Mesenchymal stem cell (in vitro differentiated cells and primary cell): Measurements from ENCODE around the gene EPS8L3.

ENCODE experiments used
- DNase-seq: peaks from one replicate; pipeline ENCODE4 v3.0.0-alpha.2; 2013
- H2AFZ ChIP-seq: one replicate; pipeline ENCODE4 v1.6.1; 2013; ENCODE audit warnings: low read depth, mild to moderate bottlenecking, control low read depth, inconsistent platforms, low read length, moderate library complexity
- H2AK5ac ChIP-seq: 2 replicates; pipeline ENCODE4 v1.6.1; 2013; ENCODE audit warnings: low read length, moderate library complexity, mild to moderate bottlenecking, inconsistent platforms; ENCODE audit not compliant: severe bottlenecking
- H2BK120ac ChIP-seq: one replicate; pipeline ENCODE4 v1.6.1; 2013; ENCODE audit warnings: low read depth, mild to moderate bottlenecking, inconsistent platforms, low read length, moderate library complexity
- H2BK12ac ChIP-seq, 2 experiments: one replicate each; pipeline ENCODE4 v1.6.1; 2013; ENCODE audit warnings: inconsistent platforms in 2 of 2, low read length in 2 of 2, mild to moderate bottlenecking in 2 of 2, moderate library complexity in 2 of 2, control low read depth in 1 of 2
- H2BK15ac ChIP-seq: one replicate; pipeline ENCODE4 v1.6.1; 2013; ENCODE audit warnings: mild to moderate bottlenecking, low read depth, inconsistent platforms; ENCODE audit not compliant: poor library complexity, severe bottlenecking
- H2BK5ac ChIP-seq: 2 replicates; pipeline ENCODE4 v1.6.1; 2013; ENCODE audit warnings: low read depth, mild to moderate bottlenecking, low read length, control low read depth, inconsistent platforms; ENCODE audit not compliant: poor library complexity, severe bottlenecking
- H3K14ac ChIP-seq, 2 experiments: one replicate each; pipeline ENCODE4 v1.6.1; 2013; ENCODE audit warnings: inconsistent platforms in 2 of 2, low read length in 2 of 2, control low read depth in 1 of 2, mild to moderate bottlenecking in 1 of 2, moderate library complexity in 1 of 2
- H3K18ac ChIP-seq, 2 experiments: one replicate each; pipeline ENCODE4 v1.6.1; 2013; ENCODE audit warnings: inconsistent platforms in 2 of 2, low read length in 2 of 2, control low read depth in 1 of 2, low read depth in 1 of 2, mild to moderate bottlenecking in 1 of 2
- H3K23ac ChIP-seq, 2 experiments: one replicate each; pipeline ENCODE4 v1.6.1; 2013; ENCODE audit warnings: inconsistent platforms in 2 of 2, low read length in 2 of 2, mild to moderate bottlenecking in 2 of 2, moderate library complexity in 2 of 2, control low read depth in 1 of 2
- H3K27ac ChIP-seq: 2 replicates; pipeline ENCODE4 v1.5.1; 2013; ENCODE audit warnings: mild to moderate bottlenecking, moderate library complexity, low read length, control low read depth, inconsistent platforms; ENCODE audit not compliant: poor library complexity, severe bottlenecking
- H3K27me3 ChIP-seq, 2 experiments: 2 replicates each; pipeline versions ENCODE4 v1.6.1 to v1.7.0; 2013; ENCODE audit warnings: low read length in 2 of 2, mild to moderate bottlenecking in 2 of 2, moderate library complexity in 2 of 2, control low read depth in 1 of 2, inconsistent platforms in 1 of 2; ENCODE audit not compliant: control insufficient read depth in 1 of 2, insufficient read depth in 1 of 2
- H3K36me3 ChIP-seq, 2 experiments: 2 replicates each; pipeline versions ENCODE4 v1.6.1 to v1.7.0; 2013; ENCODE audit warnings: low read length in 2 of 2, control low read depth in 1 of 2, inconsistent platforms in 1 of 2, low read depth in 1 of 2, mild to moderate bottlenecking in 1 of 2; ENCODE audit not compliant: insufficient read depth in 2 of 2, control insufficient read depth in 1 of 2
- H3K4ac ChIP-seq, 2 experiments: one replicate each; pipeline ENCODE4 v1.6.1; 2013; ENCODE audit warnings: inconsistent platforms in 2 of 2, low read length in 2 of 2, mild to moderate bottlenecking in 2 of 2, moderate library complexity in 2 of 2, control low read depth in 1 of 2, low read depth in 1 of 2
- H3K4me1 ChIP-seq: 2 replicates; pipeline ENCODE4 v1.6.1; 2013; ENCODE audit warnings: low read depth, low read length, control low read depth; ENCODE audit not compliant: control insufficient read depth, insufficient read depth
- H3K4me2 ChIP-seq: 2 replicates; pipeline ENCODE4 v1.6.1; 2013; ENCODE audit warnings: low read length, mild to moderate bottlenecking, inconsistent platforms; ENCODE audit not compliant: poor library complexity, severe bottlenecking
- H3K4me3 ChIP-seq, 2 experiments: 2 replicates each; pipeline versions ENCODE4 v1.5.1 to v1.7.0; 2013; ENCODE audit warnings: low read length in 2 of 2, mild to moderate bottlenecking in 2 of 2, control low read depth in 1 of 2, low read depth in 1 of 2; ENCODE audit not compliant: insufficient read depth in 1 of 2
- H3K79me1 ChIP-seq: replicated peaks from 2 replicates; pipeline ENCODE4 v1.6.1; 2013; ENCODE audit warnings: mild to moderate bottlenecking, control low read depth, low read length, inconsistent platforms; ENCODE audit not compliant: poor library complexity, severe bottlenecking
- H3K9ac ChIP-seq: 2 replicates; pipeline ENCODE4 v1.7.0; 2013; ENCODE audit warnings: mild to moderate bottlenecking, low read length, moderate library complexity
- H3K9me3 ChIP-seq: 2 replicates; pipeline ENCODE4 v1.7.0; 2013; ENCODE audit warnings: mild to moderate bottlenecking, low read length; ENCODE audit not compliant: control insufficient read depth
- H4K8ac ChIP-seq: one replicate; pipeline ENCODE4 v1.6.1; 2013; ENCODE audit warnings: inconsistent platforms, mild to moderate bottlenecking, low read length, moderate library complexity
- H4K91ac ChIP-seq: one replicate; pipeline ENCODE4 v1.6.1; 2013; ENCODE audit warnings: mild to moderate bottlenecking, low read length, inconsistent platforms
- WGBS: methylation state at CpG from one replicate; pipeline ENCODE4 v1.1.7; 2013; ENCODE audit warnings: mixed read lengths; 5-methylcytosine and 5-hydroxymethylcytosine counted together

The EPS8L3 gene

GRCh38 chr1:109721971-109722370 is 41.8 kb downstream of the EPS8L3 start:
- Histone ChIP-seq H3K14ac (no peak overlapping the region), H3K4me2 (no peak overlapping the region), H3K18ac (no peak overlapping the region), H2BK15ac (no peak overlapping the region), H4K91ac (no peak overlapping the region), H3K36me3 (no peaks in the 10 kb centered on the region), H2BK120ac (no peak overlapping the region), H2BK5ac (no peak overlapping the region), H2AK5ac (no peak overlapping the region), H2AFZ (no peak overlapping the region), H2BK12ac (no peak overlapping the region), H3K9me3 (peaks cover 3% of the 10 kb centered on the region), H3K27me3 (no peaks in the 10 kb centered on the region), H3K9ac (no peak overlapping the region), H3K23ac (no peak overlapping the region), H3K4me1 (peaks cover 2% of the 10 kb centered on the region), H3K4me3 (no peak overlapping the region), H3K27ac (no peak overlapping the region), H3K4ac (no peak overlapping the region), H4K8ac (no peak overlapping the region), H3K79me1 (no peaks in the 10 kb centered on the region)
- 100% methylated on average over 1 of the region's 1 CpG for whole genome bisulfite sequencing
- DNase-seq = no peak

- no peak overlapping the region for H2BK5ac ChIP-seq
- H2AK5ac ChIP-seq = no peak overlapping the region
- H3K4ac ChIP-seq = no peak overlapping the region
- no peaks in the 10 kb centered on the region for H3K36me3 ChIP-seq
- no peak overlapping the region for H3K18ac ChIP-seq
- no peak overlapping the region for H2BK15ac ChIP-seq
- H3K4me2 ChIP-seq = no peak overlapping the region
- H4K8ac ChIP-seq = no peak overlapping the region
- no peak overlapping the region for H4K91ac ChIP-seq
- no peak overlapping the region for H2BK120ac ChIP-seq
- H3K4me1 ChIP-seq = peaks cover 2% of the 10 kb centered on the region
- WGBS = 94% methylated on average over 3 of the region's 5 CpGs
- H3K14ac ChIP-seq = no peak overlapping the region
- H3K23ac ChIP-seq = no peak overlapping the region
- no peak overlapping the region for H3K9ac ChIP-seq
- peaks cover 3% of the 10 kb centered on the region for H3K9me3 ChIP-seq
- DNase-seq = peak; percentile 11
- no peaks in the 10 kb centered on the region for H3K79me1 ChIP-seq
- H3K4me3 ChIP-seq = no peak overlapping the region
- no peak overlapping the region for H2AFZ ChIP-seq
- no peak overlapping the region for H2BK12ac ChIP-seq
- no peak overlapping the region for H3K27ac ChIP-seq
- H3K27me3 ChIP-seq = no peaks in the 10 kb centered on the region
Observed at GRCh38 chr1:109721042-109721441, 42.7 kb downstream of the EPS8L3 start.

GRCh38 chr1:109719337-109719837 is 44.3 kb downstream of the EPS8L3 start:
- H3K4me3 ChIP-seq = no peak overlapping the region
- no peak overlapping the region for H3K27ac ChIP-seq
- H3K9me3 ChIP-seq = peaks cover 3% of the 10 kb centered on the region
- H3K4me1 ChIP-seq = peaks cover 2% of the 10 kb centered on the region
- H3K4ac ChIP-seq = peak overlapping the region in 1 of 2 experiments; percentile 24
- H2BK12ac ChIP-seq = no peak overlapping the region
- no peak overlapping the region for H2BK5ac ChIP-seq
- H3K18ac ChIP-seq = no peak overlapping the region
- H3K14ac ChIP-seq = no peak overlapping the region
- WGBS = 62% methylated on average over 3 of the region's 5 CpGs
- H4K8ac ChIP-seq = peak overlapping the region; percentile 72
- no peak overlapping the region for H2AFZ ChIP-seq
- peak; percentile 50 for DNase-seq
- no peak overlapping the region for H4K91ac ChIP-seq
- peaks cover 0 to 2% of the 10 kb centered on the region in 2 experiments for H3K27me3 ChIP-seq
- no peak overlapping the region for H2AK5ac ChIP-seq
- no peak overlapping the region for H3K4me2 ChIP-seq
- H2BK120ac ChIP-seq = no peak overlapping the region
- H2BK15ac ChIP-seq = no peak overlapping the region
- H3K23ac ChIP-seq = no peak overlapping the region
- H3K79me1 ChIP-seq = no peaks in the 10 kb centered on the region
- peak overlapping the region; percentile 34 for H3K9ac ChIP-seq
- no peaks in the 10 kb centered on the region for H3K36me3 ChIP-seq

GRCh38 chr1:109718495-109718894 is 45.2 kb downstream of the EPS8L3 start:
- no peak overlapping the region for H3K4ac ChIP-seq
- H3K4me3 ChIP-seq = no peak overlapping the region
- H2BK5ac ChIP-seq = no peak overlapping the region
- no peak overlapping the region for H3K14ac ChIP-seq
- H2AFZ ChIP-seq = no peak overlapping the region
- H3K27ac ChIP-seq = no peak overlapping the region
- H3K18ac ChIP-seq = no peak overlapping the region
- H3K4me1 ChIP-seq = peaks cover 2% of the 10 kb centered on the region
- H3K9ac ChIP-seq = no peak overlapping the region
- H3K36me3 ChIP-seq = no peaks in the 10 kb centered on the region
- peaks cover 3% of the 10 kb centered on the region for H3K9me3 ChIP-seq
- H4K91ac ChIP-seq = peak overlapping the region; percentile 43
- H2BK15ac ChIP-seq = no peak overlapping the region
- H3K79me1 ChIP-seq = no peaks in the 10 kb centered on the region
- peak; percentile 6 for DNase-seq
- H2BK12ac ChIP-seq = peak overlapping the region; percentile 7 to 57
- H2BK120ac ChIP-seq = no peak overlapping the region
- peaks cover 2 to 3% of the 10 kb centered on the region in 2 experiments for H3K27me3 ChIP-seq
- WGBS = 97% methylated on average over 2 of the region's 2 CpGs
- H3K23ac ChIP-seq = no peak overlapping the region
- H3K4me2 ChIP-seq = no peak overlapping the region
- no peak overlapping the region for H4K8ac ChIP-seq
- no peak overlapping the region for H2AK5ac ChIP-seq
